Measurements from ENCODE around the gene DIP2B.

Gene DIP2B

DNA sequence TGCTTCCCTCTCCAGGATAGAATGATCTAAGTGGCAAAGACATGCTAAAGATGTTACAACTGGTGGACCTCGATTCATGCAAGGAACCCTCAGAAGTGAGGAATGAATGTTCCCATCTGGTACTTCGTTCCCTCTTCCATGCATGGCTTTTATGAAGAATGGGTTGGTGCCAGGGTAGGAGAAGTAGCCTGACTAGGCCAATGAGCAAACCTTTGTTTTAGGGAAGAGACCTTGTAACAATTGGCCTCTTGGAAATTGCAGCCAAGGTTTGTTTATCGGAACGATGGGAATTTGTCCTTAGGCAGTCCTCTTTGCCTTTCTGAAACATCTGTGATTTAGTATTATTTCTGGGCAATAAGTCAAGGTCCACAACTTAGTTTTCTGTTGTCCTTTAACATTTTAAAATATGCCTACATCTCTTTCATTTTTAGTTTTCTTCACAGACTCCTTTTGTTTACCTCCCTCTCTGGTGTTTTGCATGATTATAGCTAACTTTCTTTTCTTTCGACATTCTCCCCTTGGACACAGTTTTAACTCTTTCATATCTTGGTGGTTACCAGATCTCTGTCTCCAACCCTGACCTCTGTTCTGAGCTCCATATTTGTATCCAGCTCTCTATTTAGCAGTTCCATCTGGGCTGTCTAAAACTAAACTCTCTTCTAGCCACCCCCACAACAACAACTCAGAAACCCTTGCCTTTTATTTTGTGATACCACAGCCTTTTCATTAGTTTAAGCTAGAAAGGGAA, 70.0 kb downstream of the DIP2B start:
- H3K4me3 ChIP-seq (ENCODE audit: low read depth, low read length), result no peak overlapping the region
- no peak for TF ChIP-seq MYC (IDR thresholded peaks at IDR 0.05; ENCODE audit: low read depth, low read length)
- DNase-seq (ENCODE audit: low read depth), result no peak

DNA sequence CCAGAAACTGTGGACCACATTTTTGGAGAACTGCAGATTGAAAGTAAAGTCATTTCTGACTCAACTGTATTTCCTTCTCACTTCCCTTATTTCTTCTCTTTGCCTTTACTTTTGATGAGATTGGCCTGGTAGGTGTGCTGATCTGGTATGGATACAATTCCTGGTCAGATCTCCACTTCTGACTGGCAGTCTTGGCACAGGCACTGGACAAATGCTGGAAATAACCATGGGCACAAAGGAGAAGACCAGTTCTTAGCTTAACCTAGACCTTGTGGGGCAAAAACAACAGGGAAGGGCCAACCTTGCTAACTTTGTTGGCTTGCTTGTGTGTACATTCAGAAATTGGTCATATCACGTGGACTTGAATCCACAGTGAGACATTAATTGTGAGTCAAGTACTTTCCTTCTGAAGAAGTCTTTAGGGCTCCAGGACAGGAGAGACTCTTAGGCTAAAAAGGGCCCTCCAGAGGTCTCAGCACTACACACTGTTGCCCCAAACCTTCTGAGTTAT, 75.0 kb downstream of the DIP2B start:
- TF ChIP-seq, protein P1, sequence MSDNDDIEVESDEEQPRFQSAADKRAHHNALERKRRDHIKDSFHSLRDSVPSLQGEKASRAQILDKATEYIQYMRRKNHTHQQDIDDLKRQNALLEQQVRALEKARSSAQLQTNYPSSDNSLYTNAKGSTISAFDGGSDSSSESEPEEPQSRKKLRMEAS (IDR thresholded peaks at IDR 0.05; ENCODE audit: low read depth, low read length), result no peak
- TF ChIP-seq POLR2A (IDR thresholded peaks at IDR 0.05; ENCODE audit: extremely low read depth, insufficient read length) (no peak), MYC (IDR thresholded peaks at IDR 0.05; ENCODE audit: low read depth, low read length) (no peak), CTCF (IDR thresholded peaks at IDR 0.05; ENCODE audit: low read depth, low read length) (no peak)
- H3K4me3 ChIP-seq (ENCODE audit: low read depth, low read length), result no peak overlapping the region
- no peak for DNase-seq (ENCODE audit: low read depth)

GRCh38 chr12:50580436-50580835, 75.7 kb downstream of the DIP2B start:
- no peak overlapping the region for H3K4me3 ChIP-seq (ENCODE audit: low read depth, low read length)
- DNase-seq (ENCODE audit: low read depth), result no peak
- TF ChIP-seq, protein P1 (IDR thresholded peaks at IDR 0.05; ENCODE audit: low read depth, low read length), result no peak
- no peak for TF ChIP-seq CTCF (IDR thresholded peaks at IDR 0.05; ENCODE audit: low read depth, low read length)

GRCh38 chr12:50581226-50582184, 76.7 kb downstream of the DIP2B start:
- H3K4me3 ChIP-seq (ENCODE audit: low read depth, low read length), result no peak overlapping the region
- no peak for DNase-seq (ENCODE audit: low read depth)
- TF ChIP-seq CTCF (IDR thresholded peaks at IDR 0.05; ENCODE audit: low read depth, low read length) (no peak), MYC (IDR thresholded peaks at IDR 0.05; ENCODE audit: low read depth, low read length) (no peak), POLR2A (IDR thresholded peaks at IDR 0.05; ENCODE audit: extremely low read depth, insufficient read length) (no peak)
- TF ChIP-seq, protein P1 (IDR thresholded peaks at IDR 0.05; ENCODE audit: low read depth, low read length), result no peak

DNA sequence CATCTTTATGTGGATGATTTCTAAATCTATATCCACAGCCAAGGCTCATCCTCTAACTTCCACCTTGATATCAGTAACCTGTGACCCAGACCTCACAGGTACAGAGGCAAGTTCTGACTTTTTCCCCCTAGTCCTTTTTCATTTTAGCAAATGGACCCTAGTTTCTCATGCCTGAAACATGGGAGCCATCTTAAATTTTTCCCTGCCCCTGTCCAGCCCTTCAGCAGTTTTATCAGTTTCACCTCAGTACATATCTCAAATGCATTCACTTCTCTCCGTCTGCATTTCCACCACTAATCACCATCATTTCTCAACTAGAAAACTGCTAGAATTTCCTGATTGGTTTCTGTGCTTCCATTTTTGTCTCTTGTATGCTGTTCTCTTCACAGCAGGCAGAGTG, 79.3 kb downstream of the DIP2B start:
- TF ChIP-seq CTCF (IDR thresholded peaks at IDR 0.05; ENCODE audit: low read depth, low read length), result no peak
- TF ChIP-seq POLR2A (IDR thresholded peaks at IDR 0.05; ENCODE audit: extremely low read depth, insufficient read length), result no peak
- no peak for TF ChIP-seq MYC (IDR thresholded peaks at IDR 0.05; ENCODE audit: low read depth, low read length)
- TF ChIP-seq, protein P1 (IDR thresholded peaks at IDR 0.05; ENCODE audit: low read depth, low read length), result no peak

More for the DNA sequence above, 79.3 kb downstream of the DIP2B start:
- H3K4me3 ChIP-seq (ENCODE audit: low read depth, low read length), result no peak overlapping the region
- DNase-seq (ENCODE audit: low read depth), result no peak

All from NB4 (cell line).